D341Med (cell line): Measurements from ENCODE around the gene SORBS2.

Source experiments
- DNase-seq: peaks from one replicate; pipeline ENCODE4 v3.0.0; 2012; ENCODE audit warnings: low spot score

Gene SORBS2

GRCh38 chr4:185552254-185552653 lies 259.7 kb downstream of the SORBS2 start:
- no peak for DNase-seq

GRCh38 chr4:185550933-185551332 lies 261.1 kb downstream of the SORBS2 start:
- no peak for DNase-seq

GRCh38 chr4:185549095-185549639 lies 262.8 kb downstream of the SORBS2 start:
- DNase-seq: no peak

- no peak for DNase-seq
Observed at GRCh38 chr4:185548587-185548986, 263.4 kb downstream of the SORBS2 start.

- no peak for DNase-seq
Observed at GRCh38 chr4:185546335-185546734, 265.7 kb downstream of the SORBS2 start.

GRCh38 chr4:185542626-185543315 lies 269.2 kb downstream of the SORBS2 start:
- DNase-seq: no peak

GRCh38 chr4:185541251-185541727 lies 270.7 kb downstream of the SORBS2 start:
- no peak for DNase-seq

GRCh38 chr4:185540487-185541120 lies 271.4 kb downstream of the SORBS2 start:
- no peak for DNase-seq

GRCh38 chr4:185540040-185540439 lies 272.0 kb downstream of the SORBS2 start:
- DNase-seq: no peak

GRCh38 chr4:185538806-185539205 lies 273.2 kb downstream of the SORBS2 start:
- no peak for DNase-seq

GRCh38 chr4:185536411-185536709 lies 275.6 kb downstream of the SORBS2 start:
- no peak for DNase-seq

GRCh38 chr4:185535612-185536410 lies 276.2 kb downstream of the SORBS2 start:
- DNase-seq: no peak
